K562 (cell line): Measurements from ENCODE around the gene PPM1F. TPM values are rescaled to one million over a fixed set of nuclear protein-coding genes. Genes with fewer than 3 reads are reported as not detected.

ENCODE experiments used
- CHD1 ChIP-seq: fragments of 200-600 bp; sonication (generic); IDR thresholded peaks from one replicate; pipeline ENCODE4 v1.6.1; 2012; ENCODE audit warnings: mild to moderate bottlenecking, moderate library complexity, low read length, inconsistent platforms
- ESRRB ChIP-seq: fragments of 250-450 bp; sonication (Bioruptor Pico); IDR thresholded peaks from 2 replicates; pipeline ENCODE4 v1.5.0; 2020; ENCODE audit warnings: mild to moderate bottlenecking, moderate library complexity, borderline replicate concordance
- FUS ChIP-seq: fragments of 200-400 bp; formaldehyde crosslinking; optimal IDR thresholded peaks from 2 replicates; pipeline ENCODE3; 2017; ENCODE audit warnings: low read depth, low read length
- MAZ ChIP-seq, 2 experiments: fragments of 450-650 bp in 1 of 2; sonication (generic) in 1 of 2; formaldehyde crosslinking; IDR thresholded peaks in 1 of 2; conservative IDR thresholded peaks in 1 of 2; 2 replicates each; pipeline versions ENCODE4 v1.4.0 to v1.5.0; 2020; ENCODE audit warnings: mild to moderate bottlenecking in 1 of 2, missing genetic modification reagents in 1 of 2
- NR1H2 ChIP-seq: sonication (generic); formaldehyde crosslinking; IDR thresholded peaks from 2 replicates; pipeline ENCODE4 v1.4.0; 2020; ENCODE audit warnings: mild to moderate bottlenecking, missing genetic modification reagents
- NR4A1 ChIP-seq, 2 experiments: fragments of 250-450 bp in 1 of 2; fragments of 450-650 bp in 1 of 2; sonication (Bioruptor Pico) in 1 of 2; IDR thresholded peaks; 2 replicates each; pipeline versions ENCODE4 v1.4.0 to v1.6.1; 2016 to 2020; ENCODE audit warnings: mild to moderate bottlenecking in 2 of 2, missing compliant biosample characterization in 1 of 2, missing genetic modification characterization in 1 of 2, moderate library complexity in 1 of 2
- POLR2B ChIP-seq: fragments of 450-650 bp; IDR thresholded peaks from 2 replicates; pipeline ENCODE4 v1.6.1; 2018; ENCODE audit warnings: low read depth; ENCODE audit not compliant: partially characterized antibody
- STAG1 ChIP-seq: sonication (generic); formaldehyde crosslinking; IDR thresholded peaks from 2 replicates; pipeline ENCODE4 v1.5.0; 2020; ENCODE audit warnings: missing genetic modification reagents, borderline replicate concordance
- ZNF57 ChIP-seq: fragments of 450-650 bp; formaldehyde crosslinking; IDR thresholded peaks from 2 replicates; pipeline ENCODE4 v1.4.0; 2020; ENCODE audit warnings: mild to moderate bottlenecking, moderate library complexity
- ZSCAN32 ChIP-seq: fragments of 450-650 bp; formaldehyde crosslinking; IDR thresholded peaks from 2 replicates; pipeline ENCODE4 v1.4.0; 2020; ENCODE audit warnings: mild to moderate bottlenecking, moderate library complexity
- polyA plus RNA-seq, 8 experiments: library from polyadenylated mRNA; depleted of rRNA in 4 of 8; stranded (reverse) in 5 of 8; unstranded in 3 of 8; fragments of >200 nt; fragmentation: Nextera tagmentation in 2 of 8; fragmentation: Illumina TruSeq in 1 of 8; extraction: Ambion mirVana in 2 of 8; extraction: Trizol in 1 of 8; gene quantifications; 2 replicates each; pipeline versions ENCODE4 v1.2.1 to v1.2.3, GENCODE V29; 2011 to 2014; ENCODE audit warnings: inconsistent platforms in 1 of 8, missing spikeins in 1 of 8
- total RNA-seq, 7 experiments: library from RNA; depleted of rRNA in 6 of 7; stranded (reverse); fragments of >200 nt in 6 of 7; fragmentation: Illumina TruSeq in 2 of 7; extraction: Trizol in 2 of 7; gene quantifications; 2 replicates each; pipeline versions ENCODE4 v1.2.1 to v1.2.3, GENCODE V29; 2011 to 2021; ENCODE audit warnings: low replicate concordance in 1 of 7
- TF ChIP-seq, protein P1 (sequence below): fragments of 250-450 bp; sonication (Bioruptor Pico); IDR thresholded peaks from 2 replicates; pipeline ENCODE4 v1.4.0; 2020; ENCODE audit warnings: mild to moderate bottlenecking, moderate library complexity
- TF ChIP-seq, protein P2 (sequence below): fragments of 450-650 bp; formaldehyde crosslinking; IDR thresholded peaks from 2 replicates; pipeline ENCODE4 v1.4.0; 2020; ENCODE audit warnings: mild to moderate bottlenecking, moderate library complexity
- TF ChIP-seq, protein P3 (sequence below): fragments of 450-650 bp; IDR thresholded peaks from 2 replicates; pipeline ENCODE4 v1.6.1; 2016; ENCODE audit warnings: missing biosample characterization, missing genetic modification characterization
- TF ChIP-seq, protein P4 (sequence below): sonication (generic); formaldehyde crosslinking; IDR thresholded peaks from 2 replicates; pipeline ENCODE4 v1.9.0; 2022; ENCODE audit warnings: mild to moderate bottlenecking, missing genetic modification reagents
- TF ChIP-seq, protein P5 (sequence below): fragments of 250-450 bp; sonication (Bioruptor Pico); IDR thresholded peaks from 2 replicates; pipeline ENCODE4 v1.4.0; 2020; ENCODE audit warnings: borderline replicate concordance
- TF ChIP-seq, protein P6 (sequence below): conservative IDR thresholded peaks from 2 replicates; pipeline ENCODE4 v1.6.1; 2011; ENCODE audit warnings: low read depth, mild to moderate bottlenecking, low read length; ENCODE audit not compliant: control insufficient read depth
- TF ChIP-seq, protein P7 (sequence below): IDR thresholded peaks from 2 replicates; pipeline ENCODE4 v1.6.1; 2012; ENCODE audit warnings: low read depth, low read length, improper control_type of control experiment, borderline replicate concordance

The PPM1F gene
- total and polyA plus RNA-seq, 9 of the 15 experiments (the other 6 are each of a cell fraction or from before 2014, with no cell fraction given): 2.1 to 159 (median 64.0) TPM

DNA sequence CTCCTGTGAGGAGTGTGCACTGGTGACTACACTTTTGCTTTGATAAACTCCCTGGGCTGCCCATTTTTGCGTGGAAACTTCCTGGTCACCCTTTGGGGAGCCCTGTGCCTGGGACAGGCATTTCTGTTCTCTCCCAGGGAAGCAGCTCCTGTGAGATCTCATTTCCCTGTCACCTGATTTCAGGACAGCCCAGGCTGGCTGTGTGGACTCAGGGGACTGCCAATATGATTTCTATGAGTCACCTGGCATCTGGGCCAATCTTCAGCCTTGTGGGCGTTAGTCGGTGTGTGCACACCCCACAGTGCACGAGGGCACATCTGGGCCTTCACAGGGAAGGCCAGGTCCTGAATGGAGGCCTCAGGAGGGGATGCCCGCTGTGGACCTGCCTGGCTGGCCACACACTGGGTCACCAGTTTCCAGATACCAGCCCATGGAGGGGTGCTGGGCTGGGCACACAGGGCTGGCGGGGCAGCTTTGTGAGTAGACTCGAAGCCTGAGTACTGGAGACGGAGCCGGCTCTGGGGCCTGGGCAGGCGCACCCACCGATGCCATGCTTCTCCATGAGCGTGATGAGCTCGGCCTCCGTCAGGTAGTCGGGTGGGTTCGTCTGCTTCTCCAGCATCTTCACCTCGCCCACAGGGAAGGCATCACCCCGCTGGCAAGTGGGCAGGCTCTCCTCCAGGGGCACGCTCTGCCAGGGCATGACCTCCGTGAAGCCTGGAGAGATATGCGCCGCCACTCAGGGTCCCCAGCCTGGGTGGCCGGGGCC, 9.4 kb upstream of the PPM1F start (continued):
- TF ChIP-seq, protein P1, sequence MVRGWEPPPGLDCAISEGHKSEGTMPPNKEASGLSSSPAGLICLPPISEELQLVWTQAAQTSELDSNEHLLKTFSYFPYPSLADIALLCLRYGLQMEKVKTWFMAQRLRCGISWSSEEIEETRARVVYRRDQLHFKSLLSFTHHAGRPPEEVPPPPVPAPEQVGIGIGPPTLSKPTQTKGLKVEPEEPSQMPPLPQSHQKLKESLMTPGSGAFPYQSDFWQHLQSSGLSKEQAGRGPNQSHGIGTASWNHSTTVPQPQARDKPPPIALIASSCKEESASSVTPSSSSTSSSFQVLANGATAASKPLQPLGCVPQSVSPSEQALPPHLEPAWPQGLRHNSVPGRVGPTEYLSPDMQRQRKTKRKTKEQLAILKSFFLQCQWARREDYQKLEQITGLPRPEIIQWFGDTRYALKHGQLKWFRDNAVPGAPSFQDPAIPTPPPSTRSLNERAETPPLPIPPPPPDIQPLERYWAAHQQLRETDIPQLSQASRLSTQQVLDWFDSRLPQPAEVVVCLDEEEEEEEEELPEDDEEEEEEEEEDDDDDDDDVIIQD: no peak; the same call in 1 of the 2 replicates
- TF ChIP-seq, protein P2, sequence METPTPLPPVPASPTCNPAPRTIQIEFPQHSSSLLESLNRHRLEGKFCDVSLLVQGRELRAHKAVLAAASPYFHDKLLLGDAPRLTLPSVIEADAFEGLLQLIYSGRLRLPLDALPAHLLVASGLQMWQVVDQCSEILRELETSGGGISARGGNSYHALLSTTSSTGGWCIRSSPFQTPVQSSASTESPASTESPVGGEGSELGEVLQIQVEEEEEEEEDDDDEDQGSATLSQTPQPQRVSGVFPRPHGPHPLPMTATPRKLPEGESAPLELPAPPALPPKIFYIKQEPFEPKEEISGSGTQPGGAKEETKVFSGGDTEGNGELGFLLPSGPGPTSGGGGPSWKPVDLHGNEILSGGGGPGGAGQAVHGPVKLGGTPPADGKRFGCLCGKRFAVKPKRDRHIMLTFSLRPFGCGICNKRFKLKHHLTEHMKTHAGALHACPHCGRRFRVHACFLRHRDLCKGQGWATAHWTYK (CRISPR knock-in tag): no peak
- TF ChIP-seq NR1H2 (CRISPR knock-in tag) (no peak), ZNF57 (CRISPR knock-in tag) (no peak), ESRRB (CRISPR knock-in tag) (no peak), ZSCAN32 (CRISPR knock-in tag) (no peak), POLR2B (no peak), FUS (no peak), STAG1 (no peak), MAZ (CRISPR knock-in tag; conservative IDR thresholded peaks at IDR 0.05 in 1 of 2, IDR thresholded peaks at IDR 0.05 in 1 of 2) (no peak), NR4A1 (CRISPR knock-in tag; IDR thresholded peaks at IDR 0.05) (peak; percentile 37; the same call in 1 of the 2 replicates), NR4A1 (tag; IDR thresholded peaks at IDR 0.05) (no peak), CHD1 (peak; percentile 23)
- TF ChIP-seq, protein P3, sequence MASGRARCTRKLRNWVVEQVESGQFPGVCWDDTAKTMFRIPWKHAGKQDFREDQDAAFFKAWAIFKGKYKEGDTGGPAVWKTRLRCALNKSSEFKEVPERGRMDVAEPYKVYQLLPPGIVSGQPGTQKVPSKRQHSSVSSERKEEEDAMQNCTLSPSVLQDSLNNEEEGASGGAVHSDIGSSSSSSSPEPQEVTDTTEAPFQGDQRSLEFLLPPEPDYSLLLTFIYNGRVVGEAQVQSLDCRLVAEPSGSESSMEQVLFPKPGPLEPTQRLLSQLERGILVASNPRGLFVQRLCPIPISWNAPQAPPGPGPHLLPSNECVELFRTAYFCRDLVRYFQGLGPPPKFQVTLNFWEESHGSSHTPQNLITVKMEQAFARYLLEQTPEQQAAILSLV (tag): no peak
- TF ChIP-seq, protein P4, sequence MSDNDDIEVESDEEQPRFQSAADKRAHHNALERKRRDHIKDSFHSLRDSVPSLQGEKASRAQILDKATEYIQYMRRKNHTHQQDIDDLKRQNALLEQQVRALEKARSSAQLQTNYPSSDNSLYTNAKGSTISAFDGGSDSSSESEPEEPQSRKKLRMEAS (CRISPR knock-in tag): peak; percentile 15; the same call in 1 of the 2 replicates
- TF ChIP-seq, protein P5, sequence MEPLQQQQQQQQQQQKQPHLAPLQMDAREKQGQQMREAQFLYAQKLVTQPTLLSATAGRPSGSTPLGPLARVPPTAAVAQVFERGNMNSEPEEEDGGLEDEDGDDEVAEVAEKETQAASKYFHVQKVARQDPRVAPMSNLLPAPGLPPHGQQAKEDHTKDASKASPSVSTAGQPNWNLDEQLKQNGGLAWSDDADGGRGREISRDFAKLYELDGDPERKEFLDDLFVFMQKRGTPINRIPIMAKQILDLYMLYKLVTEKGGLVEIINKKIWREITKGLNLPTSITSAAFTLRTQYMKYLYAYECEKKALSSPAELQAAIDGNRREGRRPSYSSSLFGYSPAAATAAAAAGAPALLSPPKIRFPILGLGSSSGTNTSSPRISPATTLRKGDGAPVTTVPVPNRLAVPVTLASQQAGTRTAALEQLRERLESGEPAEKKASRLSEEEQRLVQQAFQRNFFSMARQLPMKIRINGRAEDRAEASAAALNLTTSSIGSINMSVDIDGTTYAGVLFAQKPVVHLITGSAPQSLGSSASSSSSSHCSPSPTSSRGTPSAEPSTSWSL (CRISPR knock-in tag): no peak
- TF ChIP-seq, protein P6, sequence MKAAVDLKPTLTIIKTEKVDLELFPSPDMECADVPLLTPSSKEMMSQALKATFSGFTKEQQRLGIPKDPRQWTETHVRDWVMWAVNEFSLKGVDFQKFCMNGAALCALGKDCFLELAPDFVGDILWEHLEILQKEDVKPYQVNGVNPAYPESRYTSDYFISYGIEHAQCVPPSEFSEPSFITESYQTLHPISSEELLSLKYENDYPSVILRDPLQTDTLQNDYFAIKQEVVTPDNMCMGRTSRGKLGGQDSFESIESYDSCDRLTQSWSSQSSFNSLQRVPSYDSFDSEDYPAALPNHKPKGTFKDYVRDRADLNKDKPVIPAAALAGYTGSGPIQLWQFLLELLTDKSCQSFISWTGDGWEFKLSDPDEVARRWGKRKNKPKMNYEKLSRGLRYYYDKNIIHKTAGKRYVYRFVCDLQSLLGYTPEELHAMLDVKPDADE: no peak
- TF ChIP-seq, protein P7, sequence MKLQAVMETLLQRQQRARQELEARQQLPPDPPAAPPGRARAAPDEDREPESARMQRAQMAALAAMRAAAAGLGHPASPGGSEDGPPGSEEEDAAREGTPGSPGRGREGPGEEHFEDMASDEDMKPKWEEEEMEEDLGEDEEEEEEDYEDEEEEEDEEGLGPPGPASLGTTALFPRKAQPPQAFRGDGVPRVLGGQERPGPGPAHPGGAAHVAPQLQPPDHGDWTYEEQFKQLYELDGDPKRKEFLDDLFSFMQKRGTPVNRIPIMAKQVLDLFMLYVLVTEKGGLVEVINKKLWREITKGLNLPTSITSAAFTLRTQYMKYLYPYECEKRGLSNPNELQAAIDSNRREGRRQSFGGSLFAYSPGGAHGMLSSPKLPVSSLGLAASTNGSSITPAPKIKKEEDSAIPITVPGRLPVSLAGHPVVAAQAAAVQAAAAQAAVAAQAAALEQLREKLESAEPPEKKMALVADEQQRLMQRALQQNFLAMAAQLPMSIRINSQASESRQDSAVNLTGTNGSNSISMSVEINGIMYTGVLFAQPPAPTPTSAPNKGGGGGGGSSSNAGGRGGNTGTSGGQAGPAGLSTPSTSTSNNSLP: no peak
